Measurements from ENCODE around the gene RIC3.
A peak's percentile ranks its signal among the peaks of the same experiment; 100 is the strongest.
"Not testable (repeated sequence)": the region's sequence is repeated elsewhere in the genome, so short reads cannot be mapped to it uniquely, and the experiment has no call there.

RIC3 gene

GRCh38 chr11:8201644-8202365, 33.0 kb upstream of the RIC3 start:
- no peaks in the 10 kb centered on the region for H3K9me3 Mint-ChIP-seq
- peaks cover 18% of the 10 kb centered on the region for H3K27me3 Mint-ChIP-seq
- H3K4me1 Mint-ChIP-seq = peaks cover 2% of the 10 kb centered on the region
- no peaks in the 10 kb centered on the region for H3K36me3 Mint-ChIP-seq
- no peak overlapping the region for H3K27ac Mint-ChIP-seq
- H3K4me3 Mint-ChIP-seq = no peak overlapping the region

GRCh38 chr11:8199676-8200075, 30.9 kb upstream of the RIC3 start:
- peaks cover 15% of the 10 kb centered on the region for H3K27me3 Mint-ChIP-seq

DNA sequence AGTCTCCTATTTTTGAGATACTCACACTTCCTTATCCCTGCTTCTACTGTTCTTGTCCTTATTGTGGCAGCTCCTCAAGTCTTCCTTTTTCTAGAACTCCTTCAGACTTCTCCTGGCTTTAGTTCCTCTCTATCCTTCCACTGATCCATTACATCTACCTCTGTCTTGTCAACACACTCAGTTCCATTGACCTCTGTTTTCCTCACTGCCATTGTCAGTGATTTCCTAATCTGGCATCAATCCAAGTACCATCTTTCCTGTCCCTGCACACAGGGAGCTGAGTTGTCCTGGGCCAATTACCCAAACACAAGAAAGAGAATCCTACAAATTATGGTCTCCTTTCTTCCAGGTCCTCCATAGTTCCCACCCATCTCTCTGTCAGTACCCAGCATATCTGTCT, 27.9 kb upstream of the RIC3 start:
- H3K4me1 Mint-ChIP-seq = no peaks in the 10 kb centered on the region
- no peak overlapping the region for H3K27ac Mint-ChIP-seq
- H3K4me3 Mint-ChIP-seq = no peak overlapping the region
- H3K9me3 Mint-ChIP-seq = no peaks in the 10 kb centered on the region
- peaks cover 15% of the 10 kb centered on the region for H3K27me3 Mint-ChIP-seq
- no peaks in the 10 kb centered on the region for H3K36me3 Mint-ChIP-seq

More at GRCh38 chr11:8199676-8200075, 30.9 kb upstream of the RIC3 start:
- no peaks in the 10 kb centered on the region for H3K4me1 Mint-ChIP-seq
- H3K36me3 Mint-ChIP-seq = no peaks in the 10 kb centered on the region
- H3K4me3 Mint-ChIP-seq = no peak overlapping the region
- no peak overlapping the region for H3K27ac Mint-ChIP-seq
- no peaks in the 10 kb centered on the region for H3K9me3 Mint-ChIP-seq

GRCh38 chr11:8194956-8195355, 26.1 kb upstream of the RIC3 start:
- H3K4me3 Mint-ChIP-seq = no peak overlapping the region
- peaks cover 18% of the 10 kb centered on the region for H3K27me3 Mint-ChIP-seq

GRCh38 chr11:8192896-8193209, 24.0 kb upstream of the RIC3 start:
- no peaks in the 10 kb centered on the region for H3K9me3 Mint-ChIP-seq
- H3K36me3 Mint-ChIP-seq = no peaks in the 10 kb centered on the region
- H3K27me3 Mint-ChIP-seq = peaks cover 13% of the 10 kb centered on the region
- no peak overlapping the region for H3K27ac Mint-ChIP-seq
- H3K4me1 Mint-ChIP-seq = no peaks in the 10 kb centered on the region
- H3K4me3 Mint-ChIP-seq = no peak overlapping the region

More at GRCh38 chr11:8194956-8195355, 26.1 kb upstream of the RIC3 start:
- Mint-ChIP-seq H3K4me1 (no peaks in the 10 kb centered on the region), H3K36me3 (no peaks in the 10 kb centered on the region), H3K9me3 (no peaks in the 10 kb centered on the region), H3K27ac (no peak overlapping the region)

DNA sequence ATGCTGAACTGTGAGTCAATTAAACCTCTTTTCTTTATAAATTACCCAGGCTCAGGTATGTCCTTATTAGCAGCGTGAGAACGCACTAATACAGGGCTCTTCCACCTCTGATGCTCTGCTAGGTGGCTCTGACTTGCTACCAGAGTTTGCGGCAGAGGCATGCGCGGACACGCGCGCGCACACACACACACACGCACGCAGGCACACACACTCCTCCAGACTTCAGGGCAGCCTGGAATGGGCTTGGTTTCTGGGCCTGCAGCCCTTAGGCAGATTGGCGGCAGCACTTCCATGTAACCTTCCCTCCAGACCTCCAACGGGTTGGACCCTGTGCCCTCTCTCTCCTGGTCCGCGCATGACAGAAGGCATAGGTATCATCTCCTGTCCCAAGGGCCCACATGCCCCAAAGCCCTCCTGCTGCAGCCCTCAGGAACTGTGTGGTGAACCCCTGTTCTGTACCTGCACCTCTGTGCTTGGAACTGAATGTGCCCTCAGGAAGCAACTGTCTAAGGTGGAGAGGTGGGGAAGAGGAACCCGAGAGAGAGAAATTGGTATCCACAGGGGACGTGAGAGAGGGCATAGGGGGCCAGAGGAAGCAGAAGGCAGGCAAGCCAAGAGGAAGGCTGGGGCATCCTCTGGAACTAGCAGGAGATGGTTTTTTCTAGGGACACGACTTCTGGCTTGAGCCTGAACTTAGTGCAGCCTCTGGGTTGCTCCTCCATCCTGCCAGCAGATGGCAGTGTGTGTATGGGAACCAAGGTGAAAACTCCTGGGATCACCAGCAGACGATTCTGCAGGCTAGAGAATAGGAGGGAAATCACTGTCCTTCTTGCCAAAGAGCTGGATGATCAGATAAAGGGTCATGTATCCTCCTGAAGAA, 23.4 kb upstream of the RIC3 start:
- Mint-ChIP-seq H3K36me3 (no peaks in the 10 kb centered on the region), H3K27ac (no peak overlapping the region), H3K4me1 (no peaks in the 10 kb centered on the region), H3K4me3 (no peak overlapping the region), H3K27me3 (peaks cover 12% of the 10 kb centered on the region), H3K9me3 (no peaks in the 10 kb centered on the region)

DNA sequence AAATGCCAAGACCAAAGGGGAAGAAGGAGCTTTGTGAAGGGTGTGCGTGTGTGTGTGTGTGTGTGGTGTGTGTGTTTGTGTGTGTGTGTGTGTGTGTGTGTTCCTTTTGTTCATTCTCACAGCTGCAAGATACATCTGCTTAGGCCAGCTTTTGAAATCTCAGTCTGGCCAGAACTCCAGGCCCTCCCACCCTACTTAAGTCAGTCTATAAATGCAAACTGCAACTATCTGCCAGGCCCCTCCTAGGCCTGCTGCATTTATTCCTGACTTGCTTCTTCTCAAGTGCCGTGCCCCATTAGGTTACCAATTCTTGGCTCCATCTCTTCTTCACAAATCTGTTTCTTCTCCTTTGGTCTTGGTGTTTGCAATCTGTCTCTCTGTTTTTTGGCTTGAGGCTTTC, 21.6 kb upstream of the RIC3 start:
- Mint-ChIP-seq H3K4me1 (no peaks in the 10 kb centered on the region), H3K4me3 (no peak overlapping the region), H3K9me3 (no peaks in the 10 kb centered on the region), H3K36me3 (no peaks in the 10 kb centered on the region), H3K27me3 (peaks cover 14% of the 10 kb centered on the region), H3K27ac (no peak overlapping the region)

- H3K27ac Mint-ChIP-seq = no peak overlapping the region
Observed at GRCh38 chr11:8186429-8186828, 17.6 kb upstream of the RIC3 start.

DNA sequence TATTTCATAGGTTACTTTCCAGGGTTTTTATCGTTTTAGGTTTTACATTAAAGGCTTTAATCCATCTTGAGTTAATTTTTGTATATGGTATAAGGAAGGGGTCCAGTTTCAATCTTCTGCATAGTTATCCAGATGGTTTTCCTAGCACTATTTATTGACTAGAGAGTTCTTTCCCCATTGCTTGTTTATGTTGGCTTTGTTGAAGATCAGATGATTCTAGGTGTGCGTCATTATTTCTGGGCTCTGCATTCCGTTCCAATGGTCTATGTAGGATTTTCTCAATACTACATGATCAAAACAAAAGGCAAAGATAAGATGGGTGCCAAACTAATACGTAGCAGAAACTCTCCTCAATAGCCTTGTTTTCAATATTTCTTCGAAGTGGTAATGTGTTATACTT, 14.3 kb upstream of the RIC3 start:
- no peak overlapping the region for H3K27ac Mint-ChIP-seq
- H3K27me3 Mint-ChIP-seq = peaks cover 12% of the 10 kb centered on the region
- no peaks in the 10 kb centered on the region for H3K36me3 Mint-ChIP-seq
- H3K4me3 Mint-ChIP-seq = no peak overlapping the region
- no peaks in the 10 kb centered on the region for H3K9me3 Mint-ChIP-seq
- no peaks in the 10 kb centered on the region for H3K4me1 Mint-ChIP-seq

More at GRCh38 chr11:8186429-8186828, 17.6 kb upstream of the RIC3 start:
- H3K4me1 Mint-ChIP-seq = no peaks in the 10 kb centered on the region
- no peaks in the 10 kb centered on the region for H3K9me3 Mint-ChIP-seq
- H3K36me3 Mint-ChIP-seq = no peaks in the 10 kb centered on the region
- no peak overlapping the region for H3K4me3 Mint-ChIP-seq
- H3K27me3 Mint-ChIP-seq = peaks cover 14% of the 10 kb centered on the region

DNA sequence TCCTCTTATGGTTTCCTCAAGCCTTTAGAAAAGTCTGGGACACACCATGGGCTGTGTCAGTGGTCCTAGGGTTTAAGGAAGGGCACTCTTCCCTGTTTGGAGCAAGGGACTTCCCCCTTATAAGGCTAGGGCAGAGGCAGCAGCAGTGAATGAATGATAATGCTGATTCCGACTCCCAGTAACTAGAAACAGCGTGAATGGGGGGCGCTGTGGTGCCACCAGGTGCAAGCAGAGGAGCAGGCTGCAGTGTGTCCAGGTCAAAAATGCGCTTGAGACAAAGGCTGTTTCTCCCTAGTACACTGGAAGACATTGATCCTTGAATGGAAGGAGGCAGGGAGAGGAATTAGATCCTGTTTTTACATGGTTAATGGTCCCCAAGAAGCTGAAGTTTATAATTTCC, 11.6 kb upstream of the RIC3 start:
- H3K4me3 Mint-ChIP-seq = no peak overlapping the region
- no peaks in the 10 kb centered on the region for H3K4me1 Mint-ChIP-seq
- peaks cover 5% of the 10 kb centered on the region for H3K27me3 Mint-ChIP-seq
- no peaks in the 10 kb centered on the region for H3K9me3 Mint-ChIP-seq
- H3K27ac Mint-ChIP-seq = no peak overlapping the region
- no peaks in the 10 kb centered on the region for H3K36me3 Mint-ChIP-seq

- H3K27me3 Mint-ChIP-seq = peaks cover 4% of the 10 kb centered on the region
- no peaks in the 10 kb centered on the region for H3K9me3 Mint-ChIP-seq
- H3K27ac Mint-ChIP-seq = no peak overlapping the region
- no peak overlapping the region for H3K4me3 Mint-ChIP-seq
- H3K36me3 Mint-ChIP-seq = no peaks in the 10 kb centered on the region
- H3K4me1 Mint-ChIP-seq = no peaks in the 10 kb centered on the region
Observed at GRCh38 chr11:8178297-8178696, 9.5 kb upstream of the RIC3 start.

GRCh38 chr11:8177136-8177535, 8.3 kb upstream of the RIC3 start:
- no peak overlapping the region for H3K27ac Mint-ChIP-seq
- H3K4me1 Mint-ChIP-seq = no peaks in the 10 kb centered on the region
- no peaks in the 10 kb centered on the region for H3K9me3 Mint-ChIP-seq
- peaks cover 7% of the 10 kb centered on the region for H3K27me3 Mint-ChIP-seq
- H3K36me3 Mint-ChIP-seq = no peaks in the 10 kb centered on the region
- no peak overlapping the region for H3K4me3 Mint-ChIP-seq

DNA sequence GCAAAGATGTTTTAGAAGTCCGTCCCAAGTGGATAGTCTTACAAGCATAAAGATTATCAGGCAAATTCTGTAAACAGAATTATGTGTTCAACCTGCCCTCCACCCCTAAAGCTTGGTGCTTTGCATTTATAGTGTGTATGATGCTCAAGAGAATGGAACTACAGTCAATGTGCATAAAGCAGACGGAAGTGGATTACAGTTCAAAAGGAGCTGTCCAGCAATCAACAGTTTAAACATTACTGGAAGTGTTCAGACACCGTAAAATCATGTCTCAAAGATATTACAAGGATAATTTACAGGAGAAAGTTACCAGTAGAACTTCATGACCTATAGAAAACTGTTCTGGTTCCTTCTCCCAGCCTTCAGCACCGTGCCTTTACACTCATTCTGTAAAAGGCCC, 1.0 kb downstream of the RIC3 start:
- Mint-ChIP-seq H3K9me3 (no peaks in the 10 kb centered on the region), H3K4me3 (peak overlapping the region; percentile 85), H3K27me3 (peaks cover 20% of the 10 kb centered on the region), H3K27ac (no peak overlapping the region), H3K4me1 (peaks cover 48% of the 10 kb centered on the region), H3K36me3 (no peaks in the 10 kb centered on the region)

- Mint-ChIP-seq H3K27me3 (peaks cover 14% of the 10 kb centered on the region), H3K9me3 (no peaks in the 10 kb centered on the region), H3K36me3 (no peaks in the 10 kb centered on the region), H3K4me1 (peaks cover 58% of the 10 kb centered on the region), H3K27ac (no peak overlapping the region), H3K4me3 (no peak overlapping the region)
Observed at GRCh38 chr11:8164746-8165145, 4.1 kb downstream of the RIC3 start.

DNA sequence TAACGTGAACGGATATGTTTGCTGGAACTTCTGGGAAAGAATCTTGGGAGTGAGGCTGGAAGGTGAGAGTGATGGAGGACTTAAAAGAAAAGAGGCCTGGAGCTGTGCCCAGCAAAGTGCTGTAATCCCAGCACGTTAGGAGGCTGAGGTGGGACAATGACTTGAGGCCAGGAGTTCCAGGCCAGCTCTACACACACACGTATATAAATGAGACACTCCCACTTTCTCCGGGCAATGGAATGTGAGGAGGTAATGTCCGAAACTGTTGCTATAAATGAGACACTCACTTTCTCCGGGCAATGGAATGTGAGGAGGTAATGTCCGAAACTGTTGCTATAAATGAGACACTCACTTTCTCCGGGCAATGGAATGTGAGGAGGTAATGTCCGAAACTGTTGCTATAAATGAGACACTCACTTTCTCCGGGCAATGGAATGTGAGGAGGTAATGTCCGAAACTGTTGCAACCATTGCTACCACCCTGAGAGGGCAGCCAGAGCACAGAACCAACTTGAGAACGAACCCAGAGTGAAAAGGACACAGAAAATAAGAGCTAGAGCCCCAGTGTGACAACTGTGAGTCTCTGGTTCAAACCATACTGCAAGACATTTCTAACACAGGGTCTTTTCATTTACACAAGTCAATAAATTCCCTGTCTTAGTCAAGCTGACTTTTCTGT, 7.1 kb downstream of the RIC3 start:
- not testable (repeated sequence) for H3K4me3 Mint-ChIP-seq, H3K36me3 Mint-ChIP-seq, H3K27me3 Mint-ChIP-seq, H3K9me3 Mint-ChIP-seq, H3K27ac Mint-ChIP-seq
- H3K4me1 Mint-ChIP-seq = peaks cover 50% of the 10 kb centered on the region

DNA sequence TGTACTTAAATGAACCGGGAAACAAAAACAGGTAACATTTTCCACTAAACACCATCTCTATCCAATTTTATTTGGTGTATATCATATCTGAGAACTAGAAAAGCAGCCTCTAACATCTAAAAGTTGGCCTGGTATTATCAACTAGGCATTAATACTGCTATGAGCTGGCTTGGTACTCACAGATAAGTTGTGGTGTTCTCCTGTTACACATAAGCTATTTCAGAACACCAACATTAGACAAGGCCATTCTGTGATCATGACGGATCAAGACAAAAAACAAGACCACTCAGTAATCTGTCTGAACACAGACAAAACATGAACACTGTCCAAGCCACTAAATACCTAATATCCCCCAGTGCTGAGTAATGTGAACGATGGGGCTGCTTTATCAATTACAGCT, 11.9 kb downstream of the RIC3 start:
- Mint-ChIP-seq H3K9me3 (no peaks in the 10 kb centered on the region), H3K27ac (no peak overlapping the region), H3K4me3 (no peak overlapping the region), H3K36me3 (peaks cover 7% of the 10 kb centered on the region), H3K4me1 (peaks cover 36% of the 10 kb centered on the region), H3K27me3 (no peaks in the 10 kb centered on the region)
